Keratinocyte (primary cell): ENCODE measurements around the gene CHML. TPM values are rescaled to one million over a fixed set of nuclear protein-coding genes. Genes with fewer than 3 reads are reported as not detected.

ENCODE experiments used
- DNase-seq: peaks from one replicate; pipeline ENCODE4 v3.0.0-alpha.2; 2011; ENCODE audit warnings: low read depth, missing footprints, low spot score
- FAIRE-seq: peaks from 2 replicates; lab custom pipeline; 2011; peaks lifted over from hg19 to GRCh38; lab: Jason Lieb, UNC
- H2AFZ ChIP-seq: 2 replicates; pipeline ENCODE4 v1.6.0; 2012; ENCODE audit warnings: low read length, control low read depth, inconsistent platforms; ENCODE audit not compliant: control insufficient read depth
- H3K27ac ChIP-seq: 2 replicates; pipeline ENCODE4 v1.5.1; 2011; ENCODE audit warnings: low read length; ENCODE audit not compliant: control insufficient read depth, insufficient read depth
- H3K27me3 ChIP-seq: 3 replicates; pipeline ENCODE4 v1.6.0; 2011; ENCODE audit warnings: low read length; ENCODE audit not compliant: control insufficient read depth, insufficient read depth; ENCODE audit errors: extremely low read depth
- H3K36me3 ChIP-seq, 2 experiments: 2 replicates in 1 of 2; 3 replicates in 1 of 2; pipeline ENCODE4 v1.5.1; 2011; ENCODE audit warnings: low read length in 2 of 2, mild to moderate bottlenecking in 1 of 2; ENCODE audit not compliant: control insufficient read depth in 2 of 2, insufficient read depth in 2 of 2; ENCODE audit errors: extremely low read depth in 1 of 2
- H3K4me1 ChIP-seq: 3 replicates; pipeline ENCODE4 v1.5.1; 2011; ENCODE audit warnings: low read length; ENCODE audit not compliant: control insufficient read depth, insufficient read depth; ENCODE audit errors: extremely low read depth
- H3K4me2 ChIP-seq: 3 replicates; pipeline ENCODE4 v1.6.0; 2011; ENCODE audit warnings: low read depth, low read length; ENCODE audit not compliant: control insufficient read depth, insufficient read depth; ENCODE audit errors: extremely low read depth
- H3K4me3 ChIP-seq, 3 experiments: fragments of 200-600 bp in 1 of 3; sonication (generic) in 1 of 3; 2 replicates in 2 of 3; 3 replicates in 1 of 3; pipeline ENCODE4 v1.5.1; 2011 to 2016; ENCODE audit warnings: low read length in 3 of 3, mild to moderate bottlenecking in 3 of 3, control low read depth in 2 of 3, inconsistent platforms in 1 of 3, low read depth in 1 of 3, mixed read lengths in 1 of 3, mixed run types in 1 of 3, moderate library complexity in 1 of 3; ENCODE audit not compliant: control insufficient read depth in 2 of 3, insufficient read depth in 2 of 3; ENCODE audit errors: extremely low read depth in 1 of 3
- H3K79me2 ChIP-seq: 2 replicates; pipeline ENCODE4 v1.6.0; 2012; ENCODE audit warnings: low read length; ENCODE audit not compliant: control insufficient read depth, insufficient read depth
- H3K9ac ChIP-seq: 3 replicates; pipeline ENCODE4 v1.6.0; 2011; ENCODE audit warnings: low read length; ENCODE audit not compliant: control insufficient read depth, insufficient read depth; ENCODE audit errors: extremely low read depth
- H3K9me1 ChIP-seq: 3 replicates; pipeline ENCODE4 v1.6.0; 2011; ENCODE audit warnings: low read length; ENCODE audit not compliant: control insufficient read depth, insufficient read depth; ENCODE audit errors: extremely low read depth
- H3K9me3 ChIP-seq: 2 replicates; pipeline ENCODE4 v1.5.1; 2012; ENCODE audit warnings: low read depth, low read length; ENCODE audit not compliant: control insufficient read depth
- H4K20me1 ChIP-seq: 3 replicates; pipeline ENCODE4 v1.6.0; 2011; ENCODE audit warnings: low read length; ENCODE audit not compliant: control insufficient read depth, insufficient read depth; ENCODE audit errors: extremely low read depth
- EZH2 ChIP-seq: IDR thresholded peaks from one replicate; pipeline ENCODE4 v1.6.1; 2012; ENCODE audit warnings: inconsistent platforms, mild to moderate bottlenecking, low read length, moderate library complexity
- dilution Hi-C: fragments of 300-500 bp; cut with MboI; formaldehyde crosslinking; loops from one replicate; pipeline ENCODE4 v1.7.0; 2020; ENCODE audit warnings: low sequenced_read_pairs; ENCODE audit not compliant: extremely low pct_ligation_motif_present
- polyA plus RNA-seq, 5 experiments: library from polyadenylated mRNA; depleted of rRNA in 3 of 5; stranded (reverse) in 3 of 5; stranded (forward) in 1 of 5; unstranded in 1 of 5; fragments of >200 nt; gene quantifications; 1 replicate in 1 of 5; 2 replicates in 3 of 5; 3 replicates in 1 of 5; pipeline versions ENCODE4 v1.2.1 to v1.2.3, GENCODE V29; 2011 to 2012; ENCODE audit warnings: missing spikeins in 2 of 5, low read depth in 1 of 5, low replicate concordance in 1 of 5
- TF ChIP-seq, protein P1 (sequence below), 3 experiments: IDR thresholded peaks in 1 of 3; conservative IDR thresholded peaks in 1 of 3; optimal IDR thresholded peaks in 1 of 3; 2 replicates in 2 of 3; 3 replicates in 1 of 3; pipeline versions ENCODE3 to v1.5.1; 2011; ENCODE audit warnings: low read length in 3 of 3, mild to moderate bottlenecking in 3 of 3, moderate library complexity in 2 of 3, control low read depth in 1 of 3, inconsistent platforms in 1 of 3; ENCODE audit not compliant: insufficient read depth in 2 of 3; ENCODE audit errors: extremely low read depth in 1 of 3

Gene CHML
- polyA plus RNA-seq, 1 donor (not counting 4 experiments of a cell fraction or from before 2014, with no cell fraction given) = 8.3 TPM

GRCh38 chr1:241591317-241591716 lies 48.9 kb downstream of the CHML start:
- Histone ChIP-seq H3K4me3 (no peak overlapping the region), H3K9me1 (no peaks in the 10 kb centered on the region), H3K27ac (peak overlapping the region; percentile 97), H4K20me1 (no peaks in the 10 kb centered on the region), H3K9me3 (no peaks in the 10 kb centered on the region), H3K4me2 (peak overlapping the region; percentile 53), H3K9ac (peak overlapping the region; percentile 61), H3K27me3 (no peaks in the 10 kb centered on the region), H2AFZ (no peak overlapping the region), H3K4me1 (peaks cover 40% of the 10 kb centered on the region), H3K79me2 (no peaks in the 10 kb centered on the region), H3K36me3 (peaks cover 3 to 5% of the 10 kb centered on the region in 2 experiments)
- DNase-seq (peak; percentile 66), FAIRE-seq (peak; percentile 84)
- dilution Hi-C loops = no loop called here
- TF ChIP-seq EZH2 = no peak
- TF ChIP-seq, protein P1, sequence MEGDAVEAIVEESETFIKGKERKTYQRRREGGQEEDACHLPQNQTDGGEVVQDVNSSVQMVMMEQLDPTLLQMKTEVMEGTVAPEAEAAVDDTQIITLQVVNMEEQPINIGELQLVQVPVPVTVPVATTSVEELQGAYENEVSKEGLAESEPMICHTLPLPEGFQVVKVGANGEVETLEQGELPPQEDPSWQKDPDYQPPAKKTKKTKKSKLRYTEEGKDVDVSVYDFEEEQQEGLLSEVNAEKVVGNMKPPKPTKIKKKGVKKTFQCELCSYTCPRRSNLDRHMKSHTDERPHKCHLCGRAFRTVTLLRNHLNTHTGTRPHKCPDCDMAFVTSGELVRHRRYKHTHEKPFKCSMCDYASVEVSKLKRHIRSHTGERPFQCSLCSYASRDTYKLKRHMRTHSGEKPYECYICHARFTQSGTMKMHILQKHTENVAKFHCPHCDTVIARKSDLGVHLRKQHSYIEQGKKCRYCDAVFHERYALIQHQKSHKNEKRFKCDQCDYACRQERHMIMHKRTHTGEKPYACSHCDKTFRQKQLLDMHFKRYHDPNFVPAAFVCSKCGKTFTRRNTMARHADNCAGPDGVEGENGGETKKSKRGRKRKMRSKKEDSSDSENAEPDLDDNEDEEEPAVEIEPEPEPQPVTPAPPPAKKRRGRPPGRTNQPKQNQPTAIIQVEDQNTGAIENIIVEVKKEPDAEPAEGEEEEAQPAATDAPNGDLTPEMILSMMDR (optimal IDR thresholded peaks at IDR 0.05 in 1 of 3, IDR thresholded peaks at IDR 0.05 in 1 of 3, conservative IDR thresholded peaks at IDR 0.05 in 1 of 3; ENCODE audit: extremely low read depth in 1 of 3, insufficient read depth in 2 of 3, low read length in 3 of 3) = no peak

DNA sequence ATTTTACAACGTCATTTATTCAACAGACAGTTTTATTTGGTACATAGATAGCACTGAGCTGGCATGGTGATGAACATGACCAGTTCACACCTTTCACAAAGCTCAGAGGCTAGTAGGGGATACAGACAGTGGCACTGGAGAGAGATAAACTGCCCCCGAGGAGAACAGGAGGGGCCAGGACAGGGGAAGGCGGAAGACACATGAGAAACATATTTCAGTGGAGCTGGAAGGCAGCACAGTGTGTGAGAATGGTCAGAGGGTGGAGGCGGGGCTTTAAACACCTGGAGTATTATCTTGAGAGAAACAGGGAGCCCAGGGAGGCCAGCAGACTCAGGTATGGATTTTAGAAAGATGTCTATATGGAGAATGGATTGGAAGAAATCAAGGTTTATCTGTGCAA lies 49.5 kb downstream of the CHML start:
- Histone ChIP-seq H4K20me1 (no peaks in the 10 kb centered on the region), H3K27me3 (no peaks in the 10 kb centered on the region), H3K4me1 (peaks cover 40% of the 10 kb centered on the region), H3K36me3 (peaks cover 0 to 5% of the 10 kb centered on the region in 2 experiments), H3K9me3 (no peaks in the 10 kb centered on the region), H3K4me2 (peak overlapping the region; percentile 53), H3K9ac (peak overlapping the region; percentile 61), H3K27ac (peak overlapping the region; percentile 97), H3K79me2 (no peaks in the 10 kb centered on the region), H2AFZ (peak overlapping the region; percentile 52), H3K4me3 (no peak overlapping the region), H3K9me1 (no peaks in the 10 kb centered on the region)
- no peak for TF ChIP-seq EZH2
- TF ChIP-seq, protein P1 (optimal IDR thresholded peaks at IDR 0.05 in 1 of 3, IDR thresholded peaks at IDR 0.05 in 1 of 3, conservative IDR thresholded peaks at IDR 0.05 in 1 of 3; ENCODE audit: extremely low read depth in 1 of 3, insufficient read depth in 2 of 3, low read length in 3 of 3) = no peak
- FAIRE-seq (no peak), DNase-seq (no peak)
- dilution Hi-C loops = no loop called here

Other genes starting within 250 kb of the CHML start
- 58.4 to 101 TPM (median 97.9 TPM) in 3 replicates for gene FH, start 120.6 kb downstream of the CHML start, polyA plus RNA-seq
- 4.4 to 21.0 TPM (median 4.7 TPM) in 3 replicates for gene KMO, start 108.0 kb downstream of the CHML start, polyA plus RNA-seq
- 33.4 to 65.0 TPM (median 48.4 TPM) in 3 replicates for gene OPN3, start within 50 bp of the CHML start, polyA plus RNA-seq
- not detected in 3 replicates for gene WDR64, start 11.9 kb upstream of the CHML start, polyA plus RNA-seq
- 0.84 to 6.5 TPM (median 5.4 TPM) in 3 replicates for gene EXO1, start 207.8 kb upstream of the CHML start, polyA plus RNA-seq